ENCODE measurements around the gene LHX5. TPM values are rescaled to one million over a fixed set of nuclear protein-coding genes. Genes with fewer than 3 reads are reported as not detected.

The LHX5 gene
- polyA plus RNA-seq, 4 donors = not detected

Other genes starting within 250 kb of the LHX5 start
- 10 to 100 TPM; 19.5 to 39.6 (median 31.3) TPM for gene SLC8B1, start 136.8 kb downstream of the LHX5 start, polyA plus RNA-seq
- 10 to 100 TPM in 2 of 4 donors, 1 to 10 TPM in 2; 2.2 to 32.4 (median 6.7) TPM for gene PLBD2, start 113.3 kb downstream of the LHX5 start, polyA plus RNA-seq
- 1 to 10 TPM in 2 of 4 donors, under 1 TPM in 1, not detected in 1; 0.46 to 3.8 (median 1.3) TPM for gene SDS, start 68.0 kb downstream of the LHX5 start, polyA plus RNA-seq
- 10 to 100 TPM; 21.0 to 37.6 (median 25.1) TPM for gene SDSL, start 49.5 kb downstream of the LHX5 start, polyA plus RNA-seq

Measured in small intestine (tissue), 4 donors.